H1 (cell line): ENCODE results near the gene PINK1. TPM values are rescaled to one million over a fixed set of nuclear protein-coding genes. Genes with fewer than 3 reads are reported as not detected.

Source experiments
- ATF3 ChIP-seq: IDR thresholded peaks from 2 replicates; pipeline ENCODE4 v1.6.1; 2011; ENCODE audit warnings: low read depth, mild to moderate bottlenecking, low read length; ENCODE audit not compliant: insufficient read depth
- CHD2 ChIP-seq: IDR thresholded peaks from 2 replicates; pipeline ENCODE4 v1.6.1; 2012; ENCODE audit warnings: low read length, improper control_type of control experiment
- CHD7 ChIP-seq: fragments of 300-600 bp; sonication (generic); IDR thresholded peaks from 2 replicates; pipeline ENCODE4 v1.7.1; 2012; ENCODE audit warnings: low read length, moderate library complexity, mild to moderate bottlenecking, inconsistent platforms; ENCODE audit not compliant: insufficient replicate concordance
- E2F6 ChIP-seq: IDR thresholded peaks from 2 replicates; pipeline ENCODE4 v1.6.1; 2012; ENCODE audit warnings: inconsistent platforms
- GABPA ChIP-seq: IDR thresholded peaks from 2 replicates; pipeline ENCODE4 v1.6.1; 2011; ENCODE audit warnings: mild to moderate bottlenecking, low read length, moderate library complexity, borderline replicate concordance; ENCODE audit not compliant: insufficient read depth
- SIN3A ChIP-seq, 2 experiments: IDR thresholded peaks in 1 of 2; conservative IDR thresholded peaks in 1 of 2; 2 replicates each; pipeline ENCODE4 v1.6.1; 2011 to 2012; ENCODE audit warnings: low read length in 2 of 2, improper control_type of control experiment in 1 of 2, low read depth in 1 of 2, mild to moderate bottlenecking in 1 of 2
- SP4 ChIP-seq: IDR thresholded peaks from 2 replicates; pipeline ENCODE4 v1.6.1; 2012; ENCODE audit warnings: low read length, inconsistent platforms
- SUZ12 ChIP-seq: fragments of 200-600 bp; sonication (generic); IDR thresholded peaks from 2 replicates; pipeline ENCODE4 v1.6.1; 2012; ENCODE audit warnings: mild to moderate bottlenecking, inconsistent platforms, low read length, moderate library complexity, mixed read lengths
- TAF7 ChIP-seq: optimal IDR thresholded peaks from 2 replicates; pipeline ENCODE3; 2011; ENCODE audit warnings: low read depth, mild to moderate bottlenecking, inconsistent platforms, low read length, moderate library complexity, borderline replicate concordance
- TCF12 ChIP-seq: IDR thresholded peaks from 2 replicates; pipeline ENCODE4 v1.6.1; 2011; ENCODE audit warnings: low read depth, mild to moderate bottlenecking, low read length
- polyA plus RNA-seq, 7 experiments: library from polyadenylated mRNA; depleted of rRNA in 3 of 7; stranded (reverse) in 5 of 7; unstranded in 2 of 7; fragments of >200 nt in 5 of 7; fragments of 200-250 nt in 2 of 7; gene quantifications; 1 replicate in 5 of 7; 2 replicates in 1 of 7; 4 replicates in 1 of 7; pipeline versions ENCODE4 v1.2.1 to v1.2.3, GENCODE V29; 2011 to 2013; ENCODE audit warnings: missing spikeins in 2 of 7, mixed read lengths in 2 of 7
- total RNA-seq: library from RNA; stranded (reverse); fragmentation: NEBNext Ultra II Directional; extraction: Animal tissue kit (Norgen Biotek cat#: 25700); gene quantifications from 2 replicates; pipeline ENCODE4 v1.2.1, GENCODE V29; 2021

PINK1 gene
- total and polyA plus RNA-seq, 2 of the 8 experiments (the other 6 are each of a cell fraction or from before 2014, with no cell fraction given) = 16.1 to 19.3 TPM

- TF ChIP-seq CHD7 (no peak), E2F6 (no peak), GABPA (no peak), ATF3 (no peak), SUZ12 (no peak), TCF12 (no peak), TAF7 (no peak), CHD2 (no peak), SP4 (no peak), SIN3A (conservative IDR thresholded peaks at IDR 0.05 in 1 of 2, IDR thresholded peaks at IDR 0.05 in 1 of 2; ENCODE audit: low read depth in 1 of 2, low read length in 2 of 2) (no peak)
Measured at GRCh38 chr1:20590306-20590777, 42.9 kb upstream of the PINK1 start (continued).
